HK-2 (cell line): ENCODE results near the gene TTC34.
"Not testable (repeated sequence)": the region's sequence is repeated elsewhere in the genome, so short reads cannot be mapped to it uniquely, and the experiment has no call there.

Source experiments
- DNase-seq: peaks from one replicate; pipeline ENCODE4 v3.0.0-alpha.2; 2018; ENCODE audit not compliant: unreplicated experiment

Gene TTC34

DNA sequence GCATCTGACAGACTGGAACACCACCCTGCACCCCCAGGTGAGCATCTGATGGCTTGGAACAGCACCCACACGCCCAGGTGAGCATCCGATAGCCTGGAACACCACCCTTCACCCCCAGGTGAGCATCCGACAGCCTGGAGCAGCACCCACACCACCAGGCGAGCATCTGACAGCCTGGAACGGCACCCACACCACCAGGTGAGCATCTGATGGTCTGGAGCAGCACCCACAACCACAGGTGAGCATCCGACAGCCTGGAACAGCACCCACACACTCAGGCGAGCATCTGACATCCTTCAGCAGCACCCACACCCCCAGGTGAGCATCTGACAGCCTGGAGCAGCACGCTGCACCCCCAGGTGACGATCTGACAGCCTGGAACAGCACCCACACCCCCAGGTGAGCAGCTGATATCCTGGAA, 118.2 kb downstream of the TTC34 start:
- not testable (repeated sequence) for DNase-seq

DNA sequence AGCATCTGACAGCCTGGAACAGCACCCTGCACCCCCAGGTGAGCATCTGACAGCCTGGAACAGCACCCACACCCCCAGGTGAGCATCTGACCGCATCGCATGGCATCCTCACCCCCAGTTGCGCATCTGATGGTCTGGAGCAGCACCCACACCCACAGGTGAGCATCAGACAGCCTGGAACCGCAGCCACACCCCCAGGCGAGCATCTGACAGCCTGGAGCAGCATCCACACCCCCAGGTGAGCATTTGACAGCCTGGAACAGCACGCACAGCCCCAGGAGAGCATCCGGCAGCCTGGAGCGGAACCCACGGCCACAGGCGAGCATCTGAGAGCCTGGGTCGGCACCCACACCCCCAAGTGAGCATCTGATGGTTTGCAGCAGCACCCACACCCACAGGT, 118.6 kb downstream of the TTC34 start:
- not testable (repeated sequence) for DNase-seq

DNA sequence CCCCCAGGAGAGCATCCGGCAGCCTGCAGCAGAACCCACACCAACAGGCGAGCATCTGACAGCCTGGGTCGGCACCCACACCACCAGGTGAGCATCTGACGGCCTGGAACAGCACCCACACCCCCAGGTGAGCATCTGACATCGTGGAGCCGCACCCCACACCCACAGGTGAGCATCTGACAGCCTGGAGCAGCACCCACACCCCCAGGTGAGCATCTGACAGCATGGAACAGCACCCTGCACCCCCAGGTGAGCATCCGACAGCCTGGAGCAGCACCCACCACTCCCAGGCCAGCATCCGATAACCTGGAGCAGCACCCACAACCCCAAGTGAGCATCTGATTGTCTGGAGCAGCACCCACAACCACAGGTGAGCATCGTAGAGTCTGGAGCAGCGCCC, 124.8 kb downstream of the TTC34 start:
- not testable (repeated sequence) for DNase-seq

DNA sequence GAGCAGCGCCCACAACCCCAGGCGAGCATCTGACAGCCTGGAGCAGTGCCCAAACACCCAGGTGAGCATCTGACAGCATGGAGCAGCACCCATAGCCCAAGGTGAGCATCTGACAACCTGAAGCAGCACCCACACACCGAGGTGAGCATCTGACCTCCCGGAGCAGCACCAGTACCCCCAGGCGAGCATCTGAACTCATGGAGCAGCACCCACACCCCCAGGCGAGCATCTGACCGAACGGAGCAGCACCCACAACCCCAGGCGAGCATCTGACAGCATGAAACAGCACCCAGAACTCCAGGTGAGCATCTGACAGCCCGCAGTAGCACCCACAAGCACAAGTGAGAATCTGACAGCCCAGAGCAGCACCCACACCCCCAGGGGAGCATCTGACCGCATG, 129.8 kb downstream of the TTC34 start:
- not testable (repeated sequence) for DNase-seq

DNA sequence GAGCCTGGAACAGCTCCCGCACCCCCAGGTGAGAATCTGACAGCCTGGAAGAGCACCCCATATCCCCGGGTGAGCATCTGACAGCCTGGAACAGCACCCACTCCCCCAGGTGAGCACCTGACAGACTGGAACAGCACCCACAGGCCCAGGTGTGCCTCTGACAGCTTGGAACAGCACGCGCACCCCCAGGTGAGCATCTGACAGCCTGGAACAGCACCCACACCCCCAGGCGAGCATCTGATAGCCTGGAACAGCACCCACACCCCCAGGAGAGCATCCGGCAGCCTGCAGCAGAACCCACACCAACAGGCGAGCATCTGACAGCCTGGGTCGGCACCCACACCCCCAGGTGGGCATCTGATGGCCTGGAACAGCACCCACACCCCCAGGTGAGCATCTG, 141.7 kb downstream of the TTC34 start:
- DNase-seq = not testable (repeated sequence)

DNA sequence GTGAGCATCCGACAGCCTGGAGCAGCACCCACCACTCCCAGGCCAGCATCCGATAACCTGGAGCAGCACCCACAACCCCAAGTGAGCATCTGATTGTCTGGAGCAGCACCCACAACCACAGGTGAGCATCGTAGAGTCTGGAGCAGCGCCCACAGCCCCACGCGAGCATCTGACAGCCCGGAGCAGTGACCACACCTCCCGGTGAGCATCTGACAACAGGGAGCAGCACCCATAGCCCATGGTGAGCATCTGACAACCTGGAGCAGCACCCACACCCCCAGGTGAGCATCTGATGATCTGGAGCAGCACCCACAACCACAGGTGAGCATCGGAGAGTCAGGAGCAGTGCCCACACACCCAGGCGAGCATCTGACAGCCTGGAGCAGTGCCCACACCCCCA, 143.6 kb downstream of the TTC34 start:
- DNase-seq = not testable (repeated sequence)

DNA sequence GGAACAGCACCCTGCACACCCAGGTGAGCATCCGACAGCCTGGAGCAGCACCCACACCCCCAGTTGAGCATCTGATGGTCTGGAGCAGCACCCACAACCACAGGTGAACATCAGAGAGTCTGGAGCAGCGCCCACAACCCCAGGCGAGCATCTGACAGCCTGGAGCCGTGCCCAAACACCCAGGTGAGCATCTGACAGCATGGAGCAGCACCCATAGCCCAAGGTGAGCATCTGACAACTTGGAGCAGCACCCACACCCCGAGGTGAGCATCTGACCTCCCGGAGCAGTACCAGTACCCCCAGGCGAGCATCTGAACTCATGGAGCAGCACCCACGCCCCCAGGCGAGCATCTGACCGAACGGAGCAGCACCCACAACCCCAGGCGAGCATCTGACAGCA, 144.4 kb downstream of the TTC34 start:
- DNase-seq = not testable (repeated sequence)

DNA sequence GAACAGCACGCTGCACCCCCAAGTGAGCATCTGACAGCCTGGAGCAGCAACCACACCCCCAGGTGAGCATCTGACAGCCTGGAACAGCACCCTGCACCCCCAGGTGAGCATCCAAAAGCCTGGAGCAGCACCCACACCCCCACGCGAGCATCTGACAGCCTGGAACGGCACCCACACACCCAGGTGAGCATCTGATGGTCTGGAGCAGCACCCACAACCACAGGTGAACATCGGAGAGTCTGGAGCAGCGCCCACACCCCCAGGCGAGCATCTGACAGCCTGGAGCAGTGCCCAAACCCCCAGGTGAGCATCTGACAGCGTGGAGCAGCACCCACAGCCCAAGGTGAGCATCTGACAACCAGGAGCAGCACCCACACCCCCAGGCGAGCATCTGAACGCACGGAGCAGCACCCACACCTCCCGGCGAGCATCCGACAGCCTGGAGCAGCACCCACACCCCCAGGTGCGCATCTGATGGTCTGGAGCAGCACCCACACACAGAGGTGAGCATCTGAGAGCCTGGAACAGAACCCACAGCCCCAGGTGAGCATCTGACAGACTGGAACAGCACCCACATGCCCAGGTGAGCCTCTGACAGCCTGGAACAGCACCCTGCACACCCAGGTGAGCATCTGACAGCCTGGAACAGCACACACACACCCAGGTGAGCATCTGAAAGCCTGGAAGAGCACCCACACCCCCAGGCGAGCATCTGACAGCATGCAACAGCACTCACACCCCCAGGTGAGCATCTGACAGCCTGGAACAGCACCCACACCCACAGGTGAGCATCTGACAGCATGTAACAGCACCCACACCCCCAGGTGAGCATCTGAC, 145.7 kb downstream of the TTC34 start:
- DNase-seq = not testable (repeated sequence)

DNA sequence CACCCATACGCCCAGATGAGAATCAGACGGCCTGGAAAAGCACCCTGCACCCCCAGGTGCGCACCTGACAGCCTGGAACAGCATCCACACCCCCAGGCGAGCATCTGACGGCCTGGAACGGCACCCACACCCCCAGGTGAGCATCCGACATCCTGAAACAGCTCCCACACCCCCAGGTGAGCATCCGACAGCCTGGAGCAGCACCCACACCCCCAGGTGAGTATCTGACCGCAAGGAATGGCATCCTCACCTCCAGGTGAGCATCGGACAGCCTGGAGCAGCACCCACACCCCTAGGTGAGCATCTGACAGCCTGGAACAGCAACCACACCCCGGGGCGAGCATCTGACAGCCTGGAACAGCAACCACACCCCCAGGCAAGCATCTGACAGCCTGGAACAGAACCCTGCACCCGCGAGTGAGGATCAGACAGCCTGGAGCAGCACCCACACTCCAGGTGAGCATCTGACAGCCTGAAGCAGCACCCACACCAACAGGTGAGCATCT, 147.0 kb downstream of the TTC34 start:
- not testable (repeated sequence) for DNase-seq

DNA sequence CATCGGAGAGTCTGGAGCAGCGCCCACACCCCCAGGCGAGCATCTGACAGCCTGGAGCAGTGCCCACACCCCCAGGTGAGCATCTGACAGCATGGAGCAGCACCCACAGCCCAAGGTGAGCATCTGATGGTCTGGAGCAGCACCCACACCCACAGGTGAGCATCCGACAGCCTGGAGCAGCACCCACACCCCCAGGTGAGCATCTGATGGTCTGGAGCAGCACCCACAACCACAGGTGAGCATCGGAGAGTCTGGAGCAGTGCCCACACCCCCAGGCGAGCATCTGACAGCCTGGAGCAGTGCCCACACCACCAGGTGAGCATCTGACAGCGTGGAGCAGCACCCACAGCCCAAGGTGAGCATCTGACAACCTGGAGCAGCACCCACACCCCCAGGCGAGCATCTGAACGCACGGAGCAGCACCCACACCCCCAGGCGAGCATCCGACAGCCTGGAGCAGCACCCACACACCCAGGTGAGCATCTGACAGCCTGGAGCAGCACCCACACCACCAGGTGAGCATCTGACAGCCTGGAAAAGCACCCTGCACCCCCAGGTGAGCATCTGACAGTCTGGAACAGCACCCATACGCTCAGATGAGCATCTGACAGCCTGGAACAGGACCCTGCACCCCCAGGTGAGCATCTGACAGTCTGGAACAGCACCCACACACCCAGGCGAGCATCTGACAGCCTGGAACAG, 147.6 kb downstream of the TTC34 start:
- DNase-seq = not testable (repeated sequence)

DNA sequence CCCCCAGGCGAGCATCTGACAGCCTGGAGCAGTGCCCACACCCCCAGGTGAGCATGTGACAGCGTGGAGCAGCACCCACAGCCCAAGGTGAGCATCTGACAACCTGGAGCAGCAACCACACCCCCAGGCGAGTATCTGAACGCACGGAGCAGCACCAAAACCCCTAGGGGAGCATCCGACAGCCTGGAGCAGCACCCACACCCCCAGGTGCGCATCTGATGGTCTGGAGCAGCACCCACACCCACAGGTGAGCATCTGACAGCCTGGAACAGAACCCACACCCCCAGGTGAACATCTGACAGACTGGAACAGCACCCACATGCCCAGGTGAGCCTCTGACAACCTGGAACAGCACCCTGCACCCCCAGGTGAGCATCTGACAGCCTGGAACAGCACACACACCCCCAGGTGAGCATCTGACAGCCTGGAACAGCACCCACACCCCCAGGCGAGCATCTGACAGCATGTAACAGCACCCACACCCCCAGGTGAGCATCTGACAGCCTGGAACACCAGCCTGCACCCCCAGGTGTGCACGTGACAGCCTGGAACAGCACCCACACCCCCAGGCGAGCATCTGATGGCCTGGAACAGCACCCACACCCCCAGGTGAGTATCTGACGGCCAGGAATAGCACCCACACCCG, 148.4 kb downstream of the TTC34 start:
- not testable (repeated sequence) for DNase-seq

DNA sequence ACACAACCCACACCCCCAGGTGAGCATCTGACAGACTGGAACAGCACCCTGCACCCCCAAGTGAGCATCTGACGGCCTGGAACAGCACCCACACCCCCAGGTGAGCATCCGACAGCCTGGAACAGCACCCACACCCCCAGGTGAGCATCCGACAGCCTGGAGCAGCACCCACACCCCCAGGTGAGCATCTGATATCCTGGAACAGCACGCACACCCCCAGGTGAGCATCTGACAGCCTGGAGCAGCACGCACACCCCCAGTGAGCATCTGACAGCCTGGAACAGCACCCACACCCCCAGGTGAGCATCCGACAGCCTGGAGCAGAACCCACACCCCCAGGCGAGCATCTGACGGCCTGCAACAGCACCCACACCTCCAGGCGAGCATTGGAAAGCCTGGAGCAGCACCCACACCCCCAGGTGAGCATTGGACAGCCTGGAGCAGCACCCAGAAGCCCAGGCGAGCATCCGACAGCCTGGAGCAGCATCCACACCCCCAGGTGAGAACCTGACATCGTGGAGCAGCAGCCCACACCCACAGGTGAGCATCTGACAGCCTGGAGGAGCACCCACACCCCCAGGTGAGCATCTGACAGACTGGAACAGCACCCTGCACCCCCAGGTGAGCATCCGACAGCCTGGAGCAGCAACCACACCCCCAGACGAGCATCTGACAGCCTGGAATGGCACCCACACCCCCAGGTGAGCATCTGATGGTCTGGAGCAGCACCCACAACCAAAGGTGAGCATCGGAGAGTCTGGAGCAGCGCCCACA, 149.2 kb downstream of the TTC34 start:
- not testable (repeated sequence) for DNase-seq

DNA sequence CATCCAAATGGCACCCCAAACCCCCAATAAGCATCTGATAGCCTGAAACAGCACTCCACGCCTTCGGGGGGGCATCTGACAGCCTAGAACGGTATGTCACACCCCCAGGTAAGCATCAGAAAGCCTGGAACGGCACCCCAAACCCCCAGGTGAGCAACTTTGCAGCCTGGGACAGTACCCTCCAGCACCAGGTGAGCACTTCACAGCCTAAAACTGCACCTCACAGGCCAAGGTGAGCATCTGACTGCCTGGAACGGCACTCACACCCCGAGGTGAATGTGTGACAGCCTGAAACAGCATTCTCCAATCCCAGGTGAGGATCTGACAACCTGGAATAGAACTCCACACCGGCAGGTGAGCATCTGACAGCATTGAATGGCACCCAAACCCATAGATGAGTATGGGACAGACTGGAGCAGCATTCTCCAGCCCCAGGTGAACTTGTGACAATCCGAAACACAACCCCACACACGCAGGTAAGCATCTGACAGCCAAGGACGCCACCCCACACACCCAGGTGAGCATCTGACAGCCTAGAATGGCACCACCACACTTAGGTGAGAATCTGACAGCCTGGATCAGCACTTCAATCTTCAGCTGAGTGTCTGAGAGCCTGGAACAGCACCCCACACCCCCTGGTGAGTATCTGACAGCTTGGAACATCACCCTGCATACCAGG, 150.4 kb downstream of the TTC34 start:
- DNase-seq = no peak

DNA sequence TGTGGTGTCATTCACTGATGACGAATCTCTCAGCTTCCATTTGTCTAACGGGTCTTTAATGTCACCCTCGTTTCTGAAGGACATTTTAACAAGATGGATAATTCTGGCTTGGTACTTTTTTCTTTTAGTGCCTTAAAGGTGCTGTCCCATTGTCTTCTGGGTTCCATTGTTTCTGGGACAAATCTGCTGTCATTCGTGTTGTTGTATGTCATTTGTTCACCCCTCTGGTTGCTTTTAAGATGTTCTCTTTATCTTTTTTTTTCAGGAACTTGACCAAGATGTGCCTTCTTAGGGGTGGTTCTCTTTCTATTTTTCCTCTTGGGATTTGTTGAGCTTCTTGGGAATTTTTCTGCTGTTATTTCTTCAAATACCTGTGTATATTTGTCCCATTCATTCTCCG, 154.7 kb downstream of the TTC34 start:
- DNase-seq = no peak

DNA sequence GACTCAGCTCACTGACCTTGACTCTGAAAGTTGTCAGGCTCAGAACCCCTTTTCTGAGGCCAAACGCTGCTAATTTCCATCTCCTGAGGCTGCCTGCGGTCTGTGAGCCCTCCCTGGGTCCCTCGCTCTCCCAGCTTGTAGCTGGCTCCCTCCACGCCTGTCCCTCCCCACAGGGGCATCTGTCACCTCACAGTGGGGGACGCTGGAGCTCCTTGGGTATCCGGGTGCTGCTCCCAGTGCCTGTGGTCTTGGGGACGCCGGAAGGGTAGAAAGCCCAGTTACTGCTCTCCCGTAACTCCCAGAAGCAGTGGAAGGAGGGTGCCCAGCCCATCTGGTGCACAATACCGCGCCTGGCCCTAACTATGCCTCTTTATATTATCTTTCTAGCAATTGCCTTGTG, 155.7 kb downstream of the TTC34 start:
- no peak for DNase-seq

DNA sequence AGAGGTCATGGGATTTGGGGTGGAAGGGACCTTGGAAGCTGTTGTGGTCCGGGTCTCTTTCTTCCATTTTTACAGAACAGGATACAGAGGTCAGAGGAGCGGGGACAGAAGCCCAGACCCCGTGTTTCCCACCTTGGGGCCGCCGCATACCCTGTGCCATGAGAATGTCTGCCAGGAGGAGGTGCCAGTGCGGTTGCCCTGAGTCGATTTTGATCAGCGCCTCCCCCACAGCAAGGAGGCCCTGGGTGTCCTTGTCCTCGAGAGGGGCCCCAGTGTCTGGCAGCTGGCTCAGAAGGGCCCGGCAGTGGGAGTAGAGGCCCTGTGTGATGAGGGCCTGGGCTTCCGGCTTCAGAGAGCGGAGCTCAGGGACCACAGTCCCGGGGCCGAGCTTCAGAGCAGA, 156.3 kb downstream of the TTC34 start:
- no peak for DNase-seq

DNA sequence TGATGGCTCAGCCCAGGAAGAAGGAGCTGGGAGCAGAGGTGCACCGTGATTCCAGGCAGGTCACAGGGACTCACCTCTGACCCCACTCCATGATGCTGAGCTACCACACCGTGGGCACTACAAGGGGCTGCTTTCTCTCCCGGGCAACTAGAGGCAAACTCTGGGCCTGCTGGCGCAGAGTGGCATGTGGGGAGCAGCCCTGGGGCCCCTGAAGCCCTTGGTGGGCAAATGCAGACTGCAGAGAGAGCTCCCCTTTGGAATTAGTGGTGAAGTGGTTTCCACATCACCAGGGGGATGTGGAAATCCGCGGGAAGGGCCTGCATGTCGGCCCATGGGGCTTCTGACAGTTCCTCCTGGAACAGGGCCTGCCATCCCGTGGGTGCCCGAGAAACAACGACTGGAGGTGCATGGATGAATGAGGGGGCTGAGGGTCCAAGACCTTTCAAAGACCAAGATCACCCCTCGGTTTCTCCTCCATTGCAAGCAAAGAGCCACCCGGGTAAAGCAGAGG, 156.8 kb downstream of the TTC34 start:
- DNase-seq = no peak

DNA sequence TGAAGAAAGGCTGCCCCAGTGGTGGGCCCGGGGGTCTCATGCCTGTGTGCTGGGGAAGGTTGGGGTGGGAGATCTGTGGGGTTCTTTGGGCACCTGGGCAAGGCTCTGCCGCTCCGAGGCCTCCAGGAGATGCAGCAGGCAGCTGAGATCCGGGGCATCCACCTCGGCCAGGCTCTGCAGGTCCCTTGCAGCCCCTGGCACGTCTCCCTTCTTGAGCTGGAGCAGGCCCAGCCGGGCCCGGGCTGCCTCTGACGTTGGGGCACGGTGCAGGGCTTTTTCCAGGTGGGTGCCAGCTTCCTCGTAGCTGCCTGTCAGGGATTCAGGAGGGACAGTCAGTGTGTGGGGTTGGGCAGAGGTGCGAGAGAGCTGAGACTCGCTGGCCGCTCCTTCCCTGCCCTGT, 157.3 kb downstream of the TTC34 start:
- DNase-seq = no peak

DNA sequence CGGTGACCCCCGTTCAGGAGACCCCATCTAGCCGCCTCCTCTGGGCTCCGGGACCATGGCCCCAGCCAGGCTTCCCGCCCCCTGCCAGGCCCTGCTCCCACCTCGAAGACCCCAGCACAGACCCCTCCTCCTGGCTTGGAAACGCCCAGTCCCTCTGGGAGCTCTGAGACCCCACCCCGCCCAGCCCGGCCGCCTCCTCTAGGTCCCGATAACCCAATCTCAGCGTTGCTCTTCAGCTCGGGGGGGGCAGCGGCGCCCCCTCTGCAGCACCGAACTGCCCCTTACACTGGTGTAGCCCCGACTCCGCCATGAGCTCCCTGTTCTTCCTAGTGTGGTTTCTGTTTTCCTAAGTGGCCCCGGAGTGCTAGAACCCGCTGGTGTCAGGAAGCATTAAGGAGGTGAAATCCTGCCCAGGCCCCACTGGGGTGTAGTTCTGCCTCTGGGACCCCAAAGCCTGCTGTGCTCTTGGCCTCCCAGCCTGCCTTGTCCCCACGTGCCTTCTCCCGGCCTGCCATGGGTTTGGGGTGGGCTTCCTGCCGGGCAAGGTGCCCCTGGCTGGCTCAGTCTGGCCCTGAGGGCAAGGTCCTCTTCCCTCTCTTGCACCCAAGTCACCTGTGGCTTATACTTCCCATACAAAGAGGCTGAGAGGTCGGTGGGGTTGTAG, 157.9 kb downstream of the TTC34 start:
- DNase-seq = no peak
